Midbrain (tissue), 1 donor: Measurements from ENCODE around the gene MAPK1.
"Not testable (repeated sequence)": the region's sequence is repeated elsewhere in the genome, so short reads cannot be mapped to it uniquely, and the experiment has no call there.

Experiments
- DNase-seq: peaks from one replicate; lab custom pipeline; 2025; lab: John Stamatoyannopoulos, UW

The MAPK1 gene

DNA sequence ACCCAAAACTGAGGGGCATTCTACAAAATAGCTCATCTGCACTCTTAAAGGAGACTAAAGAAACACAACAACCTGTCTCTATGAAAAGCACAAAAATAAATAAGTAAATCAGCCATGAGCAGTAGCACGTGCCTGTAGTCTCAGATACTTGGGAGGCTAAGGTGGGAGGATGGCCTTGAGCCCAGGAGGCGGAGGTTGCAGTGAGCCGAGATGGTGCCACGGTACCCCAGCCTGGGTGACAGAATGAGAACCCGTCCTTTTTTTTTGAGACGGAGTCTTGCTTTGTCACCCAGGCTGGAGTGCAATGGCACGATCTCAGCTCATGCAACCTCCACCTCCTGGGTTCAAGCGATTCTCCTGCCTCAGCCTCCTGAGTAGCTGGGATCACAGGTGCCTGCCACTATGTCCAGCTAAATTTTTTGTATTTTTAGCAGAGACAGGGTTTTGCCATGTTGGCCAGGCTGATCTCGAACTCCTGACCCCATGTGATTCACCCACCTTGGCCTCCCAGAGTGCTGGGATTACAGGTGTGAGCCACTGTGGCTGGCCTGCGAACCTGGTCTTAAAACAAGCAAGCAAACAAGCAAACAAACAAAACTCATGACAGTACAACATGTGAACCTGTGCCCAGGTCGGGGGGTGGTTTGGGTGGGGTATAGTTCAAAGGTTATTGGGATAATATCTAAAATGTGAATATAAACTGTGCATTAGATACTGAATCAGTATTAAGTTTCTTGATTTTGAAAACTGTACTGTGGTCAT lies 76.4 kb downstream of the MAPK1 start:
- DNase-seq: not testable (repeated sequence)

DNA sequence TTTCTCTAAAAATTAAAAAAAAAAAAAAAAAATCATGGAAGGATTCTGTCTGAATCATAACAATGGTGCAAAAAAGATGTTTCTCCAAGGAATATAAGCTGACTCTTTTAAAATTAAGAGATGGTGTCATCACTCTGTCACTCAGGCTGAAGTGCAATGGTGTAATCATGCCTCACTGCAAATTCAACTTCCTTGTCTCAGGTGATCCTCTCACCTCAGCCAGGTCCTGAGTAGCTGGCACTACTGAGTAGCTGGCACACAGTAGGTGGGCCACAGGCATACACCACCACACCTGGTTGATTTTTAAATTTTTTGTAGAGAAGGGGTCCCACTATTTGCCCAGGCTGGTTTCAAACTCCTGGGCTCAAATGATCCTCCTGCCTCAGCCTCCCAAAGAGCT lies 77.1 kb downstream of the MAPK1 start:
- DNase-seq: no peak

- DNase-seq: not testable (repeated sequence)
These were observed 79.9 kb downstream of the MAPK1 start for GRCh38 chr22:21787565-21787964.

GRCh38 chr22:21780259-21780658 lies 87.2 kb downstream of the MAPK1 start:
- DNase-seq: no peak

- no peak for DNase-seq
These were observed 88.0 kb downstream of the MAPK1 start for GRCh38 chr22:21779444-21779843.

DNA sequence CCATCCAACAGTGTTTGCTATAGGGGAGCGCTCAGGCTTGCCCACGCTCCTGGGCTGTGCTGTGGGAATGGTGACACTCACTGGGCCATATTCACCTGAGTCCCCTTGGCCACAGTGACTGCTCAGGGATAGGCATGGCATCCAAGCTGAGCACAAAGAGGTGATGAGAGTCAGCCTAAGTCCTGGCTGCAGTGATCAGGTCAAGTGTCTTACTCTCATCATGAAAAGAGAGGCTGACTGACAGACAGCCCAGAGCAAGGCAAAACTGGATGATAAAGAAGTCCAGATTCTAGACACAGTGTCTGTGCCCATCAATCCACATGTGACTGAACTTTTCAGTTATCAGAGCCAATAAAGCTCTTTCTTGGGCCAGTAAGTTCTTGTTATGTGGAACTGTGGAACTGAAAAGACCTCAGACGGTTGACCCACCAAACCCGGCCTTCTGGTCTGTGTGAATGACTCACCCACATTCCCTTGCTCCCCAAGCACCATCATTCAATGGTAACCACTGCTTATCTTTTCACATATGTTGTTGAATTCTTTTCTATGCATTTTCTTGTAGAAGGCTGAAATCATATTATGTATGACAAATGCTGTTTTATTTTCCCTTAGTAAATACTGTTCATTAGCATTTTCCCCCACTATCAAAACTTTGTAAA lies 88.6 kb downstream of the MAPK1 start:
- no peak for DNase-seq

GRCh38 chr22:21771631-21771976 lies 95.8 kb downstream of the MAPK1 start:
- no peak for DNase-seq

- no peak for DNase-seq
These were observed 99.0 kb downstream of the MAPK1 start for GRCh38 chr22:21768435-21768834.

- DNase-seq: no peak
These were observed 100.6 kb downstream of the MAPK1 start for GRCh38 chr22:21766691-21767462.

- no peak for DNase-seq
These were observed 101.4 kb downstream of the MAPK1 start for GRCh38 chr22:21765909-21766529.

- no peak for DNase-seq
These were observed 103.2 kb downstream of the MAPK1 start for GRCh38 chr22:21764038-21764804.

DNA sequence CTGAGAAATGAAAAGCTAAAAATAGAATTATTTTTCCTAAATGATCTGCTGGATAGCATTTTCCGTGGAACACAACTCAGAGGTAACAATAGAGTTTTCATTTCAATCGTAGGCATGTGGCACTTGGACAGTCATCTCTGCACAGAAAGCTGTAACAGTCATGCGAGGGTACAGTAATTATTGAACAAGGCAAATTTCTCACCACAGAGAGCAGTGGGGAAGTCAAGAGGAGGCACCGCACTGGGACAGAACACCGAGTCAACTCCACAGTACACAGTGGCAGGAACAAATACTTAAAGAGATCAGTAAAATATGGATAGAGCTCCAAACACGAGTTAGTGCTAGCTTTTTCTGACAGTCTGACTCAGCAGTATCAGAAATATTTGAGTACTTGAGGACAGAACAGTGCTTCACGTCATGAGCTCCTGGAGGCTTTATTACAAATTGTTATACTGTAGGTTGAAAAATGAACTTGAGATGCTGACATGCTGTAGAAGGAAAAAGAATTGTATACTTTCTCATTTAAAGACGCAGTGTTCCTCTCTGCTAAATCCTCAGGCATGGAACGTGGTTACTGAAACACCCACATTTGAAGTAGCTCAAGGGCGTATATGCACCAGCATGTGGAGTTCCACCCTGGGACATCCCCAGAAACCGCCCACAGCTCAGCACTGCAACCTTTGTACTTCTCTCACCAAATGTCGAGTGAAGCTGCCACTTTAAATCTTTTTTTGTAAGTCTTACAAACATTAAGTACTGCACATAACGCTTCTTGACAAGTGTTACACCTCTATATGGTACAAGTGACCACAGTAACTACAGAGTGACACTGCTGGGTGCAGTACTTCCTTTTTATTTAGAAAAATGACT lies 104.5 kb downstream of the MAPK1 start:
- DNase-seq: no peak

GRCh38 chr22:21761994-21762680 lies 105.3 kb downstream of the MAPK1 start:
- no peak for DNase-seq

- no peak for DNase-seq
These were observed 106.4 kb downstream of the MAPK1 start for GRCh38 chr22:21761086-21761485.

GRCh38 chr22:21760640-21761039 lies 106.8 kb downstream of the MAPK1 start:
- no peak for DNase-seq

DNA sequence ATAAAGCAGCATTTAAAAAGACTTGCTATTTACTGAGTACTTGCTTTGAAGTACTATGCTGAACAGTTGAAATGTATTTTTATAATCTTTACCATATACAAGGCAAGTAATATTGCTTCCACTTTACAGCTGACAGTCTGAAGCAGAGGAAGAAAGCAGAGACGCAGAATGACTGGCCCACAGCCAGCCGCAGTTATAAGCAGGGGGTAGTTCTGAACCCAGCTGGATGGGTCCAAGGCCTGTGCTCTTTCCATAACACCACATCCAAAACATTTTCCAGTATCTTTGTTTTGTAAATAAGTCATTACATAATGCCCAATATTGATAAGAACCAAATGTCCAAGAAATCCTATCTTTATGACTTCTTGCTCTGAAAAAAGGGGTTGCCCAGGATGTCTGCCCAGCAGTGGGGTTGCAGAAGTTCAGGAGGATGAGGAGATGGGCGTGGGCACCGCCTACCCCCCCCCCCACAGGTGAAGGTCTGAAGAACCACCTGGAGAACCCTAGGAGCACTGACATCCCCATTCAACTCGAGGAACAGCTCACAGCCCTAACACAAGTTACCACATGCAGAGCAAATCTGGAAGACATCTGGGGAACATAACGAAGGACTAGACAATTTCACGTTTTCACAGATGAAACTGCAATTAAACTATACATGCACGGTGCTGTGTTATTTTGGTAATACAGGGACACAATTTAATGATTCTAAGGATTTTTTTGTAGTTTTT lies 107.6 kb downstream of the MAPK1 start:
- DNase-seq: no peak

- no peak for DNase-seq
These were observed 108.4 kb downstream of the MAPK1 start for GRCh38 chr22:21759093-21759492.

- DNase-seq: no peak
These were observed 109.2 kb downstream of the MAPK1 start for GRCh38 chr22:21758091-21758864.

DNA sequence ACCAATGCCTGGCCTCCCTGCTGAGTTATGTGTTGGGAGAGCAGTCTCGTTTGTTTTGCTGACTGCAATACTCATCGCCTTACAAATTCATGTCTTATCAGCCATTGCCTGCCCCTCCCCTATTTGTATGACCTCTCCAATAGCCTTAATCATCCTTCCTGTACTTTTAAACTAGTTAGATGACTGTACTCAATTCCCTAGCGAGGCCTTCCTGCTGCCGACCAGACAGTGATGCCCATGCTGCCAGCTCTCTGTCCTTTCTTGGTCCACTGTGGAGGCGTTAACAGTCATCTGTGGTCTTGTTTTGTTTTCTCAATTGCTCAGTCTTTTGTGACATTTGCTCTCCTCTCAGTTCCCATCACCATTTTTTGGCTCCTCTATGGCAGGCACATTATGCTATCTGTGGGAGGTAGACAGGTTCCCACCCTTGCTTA lies 111.6 kb downstream of the MAPK1 start:
- DNase-seq: no peak
